SU-DHL-6 (cell line): ENCODE data around the gene UBE2E1.

Experiments used
- H2AFZ ChIP-seq: fragments of 200-600 bp; sonication (generic); 2 replicates; pipeline ENCODE4 v1.6.1; 2014; ENCODE audit warnings: low read depth, mild to moderate bottlenecking, moderate library complexity, mixed read lengths, antibody characterized with exemption, low read length; ENCODE audit not compliant: severe bottlenecking
- H3F3A ChIP-seq: fragments of 200-600 bp; shearing (Covaris generic); 2 replicates; pipeline ENCODE4 v1.6.0; 2016; ENCODE audit warnings: antibody characterized with exemption, mild to moderate bottlenecking; ENCODE audit not compliant: insufficient read depth
- H3K27ac ChIP-seq: fragments of 200-600 bp; sonication (generic); 2 replicates; pipeline ENCODE4 v1.5.1; 2016; ENCODE audit warnings: low read depth, mild to moderate bottlenecking, low read length, moderate library complexity, mixed read lengths
- H3K27me3 ChIP-seq: fragments of 200-600 bp; sonication (generic), shearing (Covaris generic); 2 replicates; pipeline ENCODE4 v1.6.0; 2014; ENCODE audit warnings: mild to moderate bottlenecking, low read length
- H3K36me3 ChIP-seq: fragments of 200-600 bp; sonication (generic); 2 replicates; pipeline ENCODE4 v1.6.1; 2014; ENCODE audit warnings: mild to moderate bottlenecking, low read length, mixed read lengths
- H3K4me2 ChIP-seq: fragments of 300-600, 200-600 bp; shearing (Covaris generic), sonication (generic); 2 replicates; pipeline ENCODE4 v1.6.0; 2014; ENCODE audit warnings: low read length, low read depth, mild to moderate bottlenecking; ENCODE audit not compliant: poor library complexity, severe bottlenecking
- H3K4me3 ChIP-seq: fragments of 200-600 bp; sonication (generic); 2 replicates; pipeline ENCODE4 v1.5.1; 2014; ENCODE audit warnings: antibody characterized with exemption, low read length, mild to moderate bottlenecking, mixed read lengths; ENCODE audit not compliant: insufficient read depth, poor library complexity, severe bottlenecking
- H3K79me2 ChIP-seq: fragments of 200-600 bp; sonication (generic); 2 replicates; pipeline ENCODE4 v1.6.1; 2014; ENCODE audit warnings: mild to moderate bottlenecking, low read length, moderate library complexity; ENCODE audit not compliant: insufficient read depth
- H3K9ac ChIP-seq: fragments of 200-600 bp; sonication (generic); 2 replicates; pipeline ENCODE4 v1.7.0; 2014; ENCODE audit warnings: mild to moderate bottlenecking, low read length
- H3K9me2 ChIP-seq: fragments of 200-600 bp; sonication (generic); replicated peaks from 2 replicates; pipeline ENCODE4 v1.6.1; 2014; ENCODE audit warnings: low read length; ENCODE audit not compliant: insufficient read depth
- H3K9me3 ChIP-seq: fragments of 200-600 bp; sonication (generic); 2 replicates; pipeline ENCODE4 v1.6.1; 2014; ENCODE audit warnings: low read length, mixed read lengths; ENCODE audit not compliant: insufficient read depth
- H4K20me1 ChIP-seq: fragments of 200-600 bp; sonication (generic); 2 replicates; pipeline ENCODE4 v1.6.1; 2014; ENCODE audit warnings: low read depth, mild to moderate bottlenecking, antibody characterized with exemption, low read length, moderate library complexity, mixed read lengths
- EZH2phosphoT487 ChIP-seq: fragments of 200-600 bp; sonication (generic), shearing (Covaris generic); conservative IDR thresholded peaks from 2 replicates; pipeline ENCODE4 v1.6.1; 2018; ENCODE audit warnings: mild to moderate bottlenecking, antibody characterized with exemption, low read length, moderate library complexity, mixed read lengths
- TF ChIP-seq, protein P1 (sequence below): fragments of 200-600 bp; sonication (generic); IDR thresholded peaks from one replicate; pipeline ENCODE4 v1.5.1; 2017; ENCODE audit warnings: antibody characterized with exemption, mild to moderate bottlenecking, low read length, moderate library complexity; ENCODE audit not compliant: insufficient read depth, poor library complexity, severe bottlenecking

UBE2E1 gene

DNA sequence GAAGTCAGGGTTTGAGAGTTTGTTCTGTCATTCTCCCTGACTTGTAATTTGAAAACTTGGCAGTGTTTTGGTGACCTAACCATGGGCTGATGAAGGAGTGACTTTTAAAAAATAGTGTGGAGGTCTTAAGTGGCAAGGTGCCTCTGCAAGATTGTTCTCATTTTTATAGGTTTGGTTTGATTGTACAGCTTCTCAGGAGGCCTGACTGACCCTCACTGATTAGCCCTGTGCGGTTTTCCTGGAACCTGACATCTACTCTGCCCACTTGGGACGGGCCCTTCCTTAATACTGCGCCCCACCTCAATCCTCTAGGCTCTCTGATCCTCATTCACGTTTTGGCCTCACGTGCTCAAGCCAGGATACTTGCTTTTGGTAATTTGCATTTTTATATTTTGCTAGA is 2.8 kb downstream of the UBE2E1 start:
- Histone ChIP-seq H3K9me2 (no peaks in the 10 kb centered on the region), H2AFZ (no peak overlapping the region), H3F3A (peaks cover 21% of the 10 kb centered on the region), H3K4me2 (peak overlapping the region; percentile 78), H3K9me3 (no peaks in the 10 kb centered on the region), H3K36me3 (peaks cover 24% of the 10 kb centered on the region; the same call in 1 of the 2 replicates), H3K4me3 (no peak overlapping the region), H3K9ac (no peak overlapping the region), H3K79me2 (no peaks in the 10 kb centered on the region), H4K20me1 (peaks cover 17% of the 10 kb centered on the region; the same call in 1 of the 2 replicates), H3K27me3 (no peaks in the 10 kb centered on the region), H3K27ac (no peak overlapping the region)
- no peak for TF ChIP-seq EZH2phosphoT487
- TF ChIP-seq, protein P1, sequence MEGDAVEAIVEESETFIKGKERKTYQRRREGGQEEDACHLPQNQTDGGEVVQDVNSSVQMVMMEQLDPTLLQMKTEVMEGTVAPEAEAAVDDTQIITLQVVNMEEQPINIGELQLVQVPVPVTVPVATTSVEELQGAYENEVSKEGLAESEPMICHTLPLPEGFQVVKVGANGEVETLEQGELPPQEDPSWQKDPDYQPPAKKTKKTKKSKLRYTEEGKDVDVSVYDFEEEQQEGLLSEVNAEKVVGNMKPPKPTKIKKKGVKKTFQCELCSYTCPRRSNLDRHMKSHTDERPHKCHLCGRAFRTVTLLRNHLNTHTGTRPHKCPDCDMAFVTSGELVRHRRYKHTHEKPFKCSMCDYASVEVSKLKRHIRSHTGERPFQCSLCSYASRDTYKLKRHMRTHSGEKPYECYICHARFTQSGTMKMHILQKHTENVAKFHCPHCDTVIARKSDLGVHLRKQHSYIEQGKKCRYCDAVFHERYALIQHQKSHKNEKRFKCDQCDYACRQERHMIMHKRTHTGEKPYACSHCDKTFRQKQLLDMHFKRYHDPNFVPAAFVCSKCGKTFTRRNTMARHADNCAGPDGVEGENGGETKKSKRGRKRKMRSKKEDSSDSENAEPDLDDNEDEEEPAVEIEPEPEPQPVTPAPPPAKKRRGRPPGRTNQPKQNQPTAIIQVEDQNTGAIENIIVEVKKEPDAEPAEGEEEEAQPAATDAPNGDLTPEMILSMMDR = no peak

DNA sequence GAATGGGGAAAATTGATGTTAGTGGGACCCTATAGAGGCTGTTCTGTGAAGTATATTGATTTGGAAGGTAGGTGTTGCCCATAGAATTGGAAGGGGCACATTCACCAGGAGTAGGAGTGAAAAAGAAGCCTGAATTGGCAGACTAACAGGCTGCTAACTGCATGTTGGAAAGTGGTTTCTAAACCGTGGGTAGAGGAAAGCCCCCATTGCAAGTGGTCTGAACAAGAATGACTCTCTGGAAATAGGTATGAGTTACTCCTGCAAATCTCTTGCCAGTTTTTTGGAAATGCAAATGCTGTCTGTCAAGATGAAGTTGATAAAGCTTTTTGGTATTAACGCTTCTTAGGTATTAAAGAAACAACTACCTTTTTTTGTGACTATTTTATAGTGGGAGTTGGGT is 3.5 kb downstream of the UBE2E1 start:
- Histone ChIP-seq H3K27me3 (no peaks in the 10 kb centered on the region), H3F3A (peaks cover 21% of the 10 kb centered on the region), H3K36me3 (peaks cover 24% of the 10 kb centered on the region; the same call in 1 of the 2 replicates), H3K4me3 (no peak overlapping the region), H4K20me1 (peaks cover 17% of the 10 kb centered on the region; the same call in 1 of the 2 replicates), H3K79me2 (no peaks in the 10 kb centered on the region), H3K9me2 (no peaks in the 10 kb centered on the region), H3K9me3 (no peaks in the 10 kb centered on the region), H3K9ac (no peak overlapping the region), H2AFZ (no peak overlapping the region), H3K27ac (no peak overlapping the region), H3K4me2 (peak overlapping the region; percentile 41)
- no peak for TF ChIP-seq EZH2phosphoT487
- TF ChIP-seq, protein P1 = no peak

DNA sequence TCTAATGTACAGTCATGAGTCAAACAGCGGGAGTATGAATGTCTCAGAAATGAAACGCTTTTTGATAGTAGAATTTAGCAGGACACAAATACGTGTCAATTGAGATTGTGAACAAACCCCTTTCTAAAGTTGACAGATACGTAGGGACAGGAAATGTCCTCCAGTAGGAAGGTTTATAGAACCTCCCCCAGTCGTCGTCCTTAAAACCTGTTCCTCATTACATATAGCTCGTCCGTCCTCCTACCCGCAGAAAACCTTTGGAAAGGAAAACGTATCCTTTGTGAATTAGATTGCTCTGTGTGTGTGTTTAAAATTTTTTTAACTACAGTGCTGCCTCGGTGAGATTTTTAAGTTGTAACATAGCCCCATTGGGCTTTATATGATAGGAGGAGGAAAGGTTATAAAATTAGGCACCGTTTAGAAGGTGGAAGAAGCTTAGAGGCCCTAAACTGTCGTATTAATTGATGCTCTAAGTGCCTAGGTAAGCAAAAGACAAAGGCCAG is 4.1 kb downstream of the UBE2E1 start:
- peak overlapping the region; percentile 41 for H3K4me2 ChIP-seq
- no peak overlapping the region for H3K9ac ChIP-seq
- no peaks in the 10 kb centered on the region for H3K9me2 ChIP-seq
- H2AFZ ChIP-seq = no peak overlapping the region
- TF ChIP-seq, protein P1 = no peak
- no peak for TF ChIP-seq EZH2phosphoT487
- peaks cover 24% of the 10 kb centered on the region; the same call in 1 of the 2 replicates for H3K36me3 ChIP-seq
- no peak overlapping the region for H3K27ac ChIP-seq
- H3K4me3 ChIP-seq = no peak overlapping the region
- H3K9me3 ChIP-seq = no peaks in the 10 kb centered on the region
- peaks cover 16% of the 10 kb centered on the region for H3F3A ChIP-seq
- H3K79me2 ChIP-seq = no peaks in the 10 kb centered on the region
- no peaks in the 10 kb centered on the region for H3K27me3 ChIP-seq
- H4K20me1 ChIP-seq = peaks cover 17% of the 10 kb centered on the region; the same call in 1 of the 2 replicates
